HG03571 (cell line): ENCODE results near the gene CTSD.

ENCODE experiments used
- ATAC-seq: cut with Tn5 transposase; IDR thresholded peaks from one replicate; pipeline ENCODE4 v1.9.1; 2021; ENCODE audit not compliant: unreplicated experiment

CTSD gene

DNA sequence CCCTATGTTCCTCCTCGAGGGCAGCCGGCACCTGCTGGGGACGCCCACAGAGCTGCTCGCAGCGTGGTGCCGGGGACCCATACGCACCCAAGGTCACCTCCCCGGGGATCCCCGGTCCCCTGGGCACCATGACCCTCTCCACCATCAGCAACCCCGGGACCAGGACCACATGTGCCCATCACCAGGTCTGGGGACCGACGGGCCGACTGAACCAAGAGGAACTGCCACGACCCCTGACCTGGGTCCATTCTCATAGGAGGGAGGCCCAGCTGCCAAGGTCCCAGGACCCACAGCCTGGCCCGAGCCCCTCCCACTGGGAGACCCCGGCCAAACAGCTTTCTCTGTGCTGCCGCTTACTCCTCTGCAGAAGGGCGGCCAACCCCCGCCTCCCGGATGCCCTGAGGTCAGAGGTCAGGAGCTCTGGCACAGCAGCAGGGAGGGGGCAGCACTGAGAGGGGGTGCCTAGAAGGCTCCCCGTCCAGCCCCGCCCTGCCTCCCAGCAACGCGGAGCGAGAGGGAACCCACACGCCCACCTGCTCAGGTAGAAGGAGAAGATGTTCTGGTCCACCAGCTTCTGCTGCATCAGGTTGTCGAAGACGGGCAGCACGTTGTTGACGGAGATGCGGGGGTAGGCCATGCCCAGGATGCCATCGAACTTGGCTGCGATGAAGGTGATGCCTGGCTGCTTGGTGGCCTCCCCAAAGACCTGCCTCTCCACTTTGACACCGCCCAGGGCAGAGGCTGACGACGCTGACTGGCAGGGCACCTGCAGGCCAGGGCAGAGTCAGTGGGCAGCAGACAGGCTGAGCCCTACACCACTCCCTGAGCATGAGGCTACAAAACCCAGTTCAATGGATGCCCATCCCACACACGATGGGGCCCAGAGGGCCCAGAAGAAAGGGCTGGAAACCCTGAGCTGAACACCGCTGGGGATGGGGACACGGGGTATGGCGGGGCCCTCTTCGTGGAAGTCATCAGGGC is 6.6 kb downstream of the CTSD start:
- no peak for ATAC-seq

DNA sequence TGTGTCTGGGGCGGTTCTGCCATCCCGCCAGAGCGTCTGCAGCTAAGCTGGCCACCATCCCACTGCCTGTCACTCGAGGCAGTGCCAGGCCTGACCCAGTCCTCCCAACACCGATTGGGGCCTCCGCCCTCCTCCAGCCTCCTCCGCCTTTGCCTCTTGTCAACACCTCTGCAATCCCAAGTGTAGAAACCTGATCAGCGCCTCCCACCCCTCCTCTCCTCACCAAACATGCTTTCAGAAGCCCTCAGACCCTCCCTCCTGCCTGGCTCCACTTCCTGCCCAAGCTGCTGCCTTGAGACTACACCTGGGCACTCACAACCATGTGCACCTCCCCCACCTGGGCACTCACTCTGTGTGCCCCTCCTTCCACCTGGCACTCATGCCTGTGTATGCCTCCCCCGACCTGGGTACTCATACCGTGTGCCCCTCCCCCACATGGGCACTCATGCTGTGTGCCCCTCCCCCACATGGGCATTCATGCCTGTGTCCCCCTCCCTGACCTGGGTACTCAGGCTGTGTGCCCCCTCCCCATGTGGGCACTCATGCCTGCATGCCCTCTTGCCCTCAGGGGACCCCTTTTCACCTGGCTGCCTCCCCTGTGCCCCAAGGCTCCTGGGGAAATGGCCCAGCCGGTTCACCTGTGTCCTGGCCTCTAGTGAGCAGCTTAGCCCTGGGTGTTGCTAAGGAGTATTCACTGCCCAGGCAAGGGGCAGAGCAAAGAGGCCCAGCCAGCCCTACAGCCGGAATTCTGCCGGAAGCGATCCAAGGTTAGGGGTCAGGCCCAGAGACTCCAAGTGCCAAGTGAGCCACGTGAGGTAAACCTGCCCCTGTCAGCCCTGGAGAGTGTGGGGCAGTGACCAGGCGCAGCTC is 7.8 kb downstream of the CTSD start:
- ATAC-seq, result no peak

DNA sequence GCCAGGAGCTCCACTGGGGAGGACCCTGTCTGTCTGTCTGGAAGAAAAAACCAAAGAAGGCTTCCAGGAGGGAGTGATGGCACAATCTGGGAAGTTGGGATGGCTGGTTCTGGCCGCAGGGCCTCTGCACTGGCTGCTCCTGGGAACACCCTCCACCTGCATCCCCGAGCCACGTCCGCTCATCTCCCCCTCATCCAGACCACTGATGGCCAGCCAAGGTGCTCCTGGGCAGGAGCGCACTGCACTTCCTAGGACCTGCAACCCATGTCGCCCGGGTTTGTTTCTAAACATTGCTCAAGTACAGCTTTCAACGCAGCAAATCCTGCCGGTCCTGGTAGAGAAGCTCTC is 8.4 kb downstream of the CTSD start:
- ATAC-seq, result no peak

GRCh38 chr11:1754376-1755150 is 9.2 kb downstream of the CTSD start:
- no peak for ATAC-seq

DNA sequence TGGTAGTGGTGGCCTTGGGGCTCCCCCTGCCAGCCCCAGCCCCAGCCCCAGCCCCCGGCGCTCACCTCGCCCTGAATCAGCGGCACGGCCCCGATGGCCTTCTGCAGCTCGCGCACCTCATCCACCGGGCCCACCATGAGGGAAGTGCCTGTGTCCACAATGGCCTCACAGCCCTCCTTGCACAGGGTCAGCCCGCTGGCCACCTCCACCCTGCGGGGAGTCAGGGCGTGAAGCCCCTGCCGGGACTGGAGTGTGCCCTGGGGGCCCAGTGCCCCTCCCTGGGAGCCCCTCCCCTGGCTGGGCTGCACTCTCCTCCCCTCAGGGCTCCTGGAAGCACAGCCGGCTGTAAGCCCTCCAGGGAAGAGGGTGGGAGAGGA is 9.8 kb downstream of the CTSD start:
- ATAC-seq, result no peak

- no peak for ATAC-seq
These were observed 10.3 kb downstream of the CTSD start for GRCh38 chr11:1753229-1753928.

- no peak for ATAC-seq
These were observed 10.9 kb downstream of the CTSD start for GRCh38 chr11:1752907-1753228.

- no peak for ATAC-seq
These were observed 11.5 kb downstream of the CTSD start for GRCh38 chr11:1751999-1752906.

DNA sequence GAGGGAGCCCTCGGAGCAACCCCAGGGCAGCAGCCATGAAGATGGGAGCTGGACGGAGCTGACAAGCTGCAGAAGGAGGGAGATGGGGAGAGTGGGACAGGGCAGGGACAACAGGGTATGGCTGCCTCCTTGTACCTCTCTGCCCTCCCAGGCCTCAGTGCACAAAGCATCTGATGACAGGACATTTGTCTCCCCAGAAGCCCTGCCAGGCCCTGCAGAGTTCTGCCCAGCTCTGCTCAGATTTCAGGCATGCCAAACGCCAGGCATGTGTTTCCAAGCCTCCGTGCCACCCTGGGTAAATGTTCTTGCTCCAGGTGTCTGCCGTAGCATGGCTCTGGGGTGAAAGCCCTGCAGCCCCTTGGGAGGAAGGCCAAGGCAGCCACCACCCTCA is 12.2 kb downstream of the CTSD start:
- ATAC-seq, result no peak

GRCh38 chr11:1750840-1751530 is 12.7 kb downstream of the CTSD start:
- ATAC-seq, result no peak

- ATAC-seq, result no peak
These were observed 13.3 kb downstream of the CTSD start, which contains the start of gene IFITM10 for GRCh38 chr11:1750481-1750839. Gene IFITM10, minus strand, starts transcription at chr11:1750595. Its CDS starts 153 bp downstream, at chr11:1750442.

GRCh38 chr11:1749395-1750351 is 14.1 kb downstream of the CTSD start:
- no peak for ATAC-seq

GRCh38 chr11:1748636-1749394 is 14.9 kb downstream of the CTSD start:
- no peak for ATAC-seq

DNA sequence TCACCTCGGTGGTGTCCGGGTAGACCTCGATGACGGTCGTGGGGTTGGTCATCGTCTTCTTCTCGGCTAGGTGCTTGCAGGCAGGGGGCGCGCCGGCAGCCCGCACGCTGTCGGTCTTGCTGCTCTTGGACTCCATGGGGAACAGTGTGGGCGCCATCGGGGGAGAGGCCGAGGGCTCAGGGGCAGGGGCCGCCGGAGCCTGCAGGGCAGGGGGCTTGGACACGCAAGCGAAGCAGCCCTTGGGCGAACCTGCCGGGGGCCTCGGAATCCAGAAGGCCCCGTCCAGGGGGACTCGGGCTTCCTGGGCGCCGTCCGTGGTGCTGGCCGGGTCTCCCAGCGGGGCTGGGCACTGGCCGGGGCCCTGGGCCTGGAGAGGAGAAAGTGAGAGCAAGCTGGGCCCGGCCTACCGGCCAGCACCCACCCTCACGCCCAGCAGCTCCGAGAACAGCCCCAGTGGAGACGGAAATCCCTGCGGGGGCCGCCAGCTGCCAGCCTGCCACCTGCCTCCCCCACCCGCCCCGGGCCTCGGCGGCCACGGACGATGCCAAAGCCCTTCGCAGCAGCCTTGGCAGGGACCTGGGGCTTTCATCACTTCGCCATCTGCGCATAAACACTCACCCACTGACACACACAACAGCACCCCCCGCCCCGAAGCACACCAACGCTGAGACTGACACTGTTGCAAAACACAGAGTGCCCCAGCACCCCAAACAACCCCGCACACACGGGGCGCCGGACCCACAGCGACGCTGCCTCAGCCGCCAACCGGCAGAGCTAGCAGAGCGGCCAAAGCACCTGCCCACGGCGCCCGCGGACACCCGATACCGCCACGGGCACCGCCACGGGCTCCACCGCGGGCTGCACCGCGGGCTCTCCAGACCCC is 15.7 kb downstream of the CTSD start:
- no peak for ATAC-seq

GRCh38 chr11:1746956-1747752 is 16.6 kb downstream of the CTSD start:
- no peak for ATAC-seq
